A673 (cell line): ENCODE measurements around the gene PTK7. TPM values are rescaled to one million over a fixed set of nuclear protein-coding genes. Genes with fewer than 3 reads are reported as not detected.

ENCODE experiments used
- BruUV-seq: library from RNA; stranded (reverse); fragments of 400-500 nt; replicated peaks from 2 replicates; lab custom pipeline; 2021; lab: Mats Ljungman, UMichigan
- CTCF ChIA-PET: fragments of 300-600 bp; sonication (Branson Sonifier 250); formaldehyde crosslinking; loops from one replicate; lab custom pipeline; 2022; ENCODE audit warnings: antibody characterized with exemption; lab: Charles Lee
- POLR2A ChIA-PET: fragments of 300-600 bp; sonication (Branson Sonifier 250); formaldehyde crosslinking; loops from one replicate; lab custom pipeline; 2022; ENCODE audit warnings: antibody characterized with exemption; ENCODE audit not compliant: low non-redundant PET; lab: Charles Lee
- DNase-seq: peaks from one replicate; pipeline ENCODE4 v3.0.0-alpha.2; 2015; ENCODE audit warnings: low spot score
- H3K27ac ChIP-seq: fragments of 200-600 bp; sonication (generic); 2 replicates; pipeline ENCODE4 v1.5.1; 2016; ENCODE audit warnings: mixed run types, low read depth, mild to moderate bottlenecking, mixed read lengths, antibody characterized with exemption, low read length; ENCODE audit not compliant: poor library complexity, severe bottlenecking
- H3K27me3 ChIP-seq: fragments of 200-600 bp; sonication (generic); replicated peaks from 2 replicates; pipeline ENCODE4 v1.6.1; 2017; ENCODE audit warnings: mixed run types, low read depth, mild to moderate bottlenecking, mixed read lengths, antibody characterized with exemption, low read length; ENCODE audit not compliant: insufficient read depth, poor library complexity
- H3K36me3 ChIP-seq: fragments of 200-600 bp; sonication (generic); 2 replicates; pipeline ENCODE4 v1.6.1; 2016; ENCODE audit warnings: mixed run types, mild to moderate bottlenecking, mixed read lengths, antibody characterized with exemption, low read length; ENCODE audit not compliant: insufficient read depth, poor library complexity, severe bottlenecking
- H3K4me1 ChIP-seq: fragments of 200-600 bp; sonication (generic); 2 replicates; pipeline ENCODE4 v1.6.1; 2017; ENCODE audit warnings: mixed run types, mild to moderate bottlenecking, mixed read lengths, antibody characterized with exemption, low read length; ENCODE audit not compliant: insufficient read depth, poor library complexity, severe bottlenecking
- H3K4me3 ChIP-seq: fragments of 200-600 bp; sonication (generic); 2 replicates; pipeline ENCODE4 v1.5.1; 2016; ENCODE audit warnings: low read depth, mixed run types, mild to moderate bottlenecking, mixed read lengths, low read length; ENCODE audit not compliant: poor library complexity, severe bottlenecking
- H3K9me3 ChIP-seq: fragments of 200-600 bp; sonication (generic); 2 replicates; pipeline ENCODE4 v1.6.1; 2016; ENCODE audit warnings: mixed run types, low read depth, mild to moderate bottlenecking, mixed read lengths, antibody characterized with exemption, low read length; ENCODE audit not compliant: poor library complexity, severe bottlenecking
- CTCF ChIP-seq: fragments of 300-800, 200-600 bp; sonication (generic); conservative IDR thresholded peaks from 2 replicates; pipeline ENCODE4 v1.5.1; 2017; ENCODE audit warnings: low read depth, mild to moderate bottlenecking, antibody characterized with exemption, low read length, moderate library complexity, mixed read lengths
- EZH2 ChIP-seq: fragments of 200-600 bp; sonication (generic); IDR thresholded peaks from 2 replicates; pipeline ENCODE4 v1.6.1; 2017; ENCODE audit warnings: borderline replicate concordance, low read depth, mild to moderate bottlenecking, mixed read lengths, antibody characterized with exemption, low read length; ENCODE audit not compliant: poor library complexity, severe bottlenecking
- intact Hi-C: fragments of 100-400 bp; cut with micrococcal nuclease; formaldehyde crosslinking; loops from one replicate; pipeline ENCODE4 v1.10.0; 2022; ENCODE audit not compliant: unreplicated experiment
- total RNA-seq: library from RNA; stranded (reverse); gene quantifications from 2 replicates; pipeline ENCODE4 v1.2.3, GENCODE V29; 2021

PTK7 gene
- total RNA-seq, 1 experiment from 2014 or later = 84.5 TPM

GRCh38 chr6:43070028-43070632, 6.0 kb upstream of the PTK7 start:
- ChIA-PET CTCF (no interaction called here), POLR2A (no interaction called here)
- Histone ChIP-seq H3K36me3 (no peaks in the 10 kb centered on the region), H3K4me3 (no peak overlapping the region), H3K9me3 (no peaks in the 10 kb centered on the region), H3K4me1 (peaks cover 2% of the 10 kb centered on the region), H3K27ac (no peak overlapping the region), H3K27me3 (no peaks in the 10 kb centered on the region)
- no TSS peak for BruUV-seq
- TF ChIP-seq CTCF = peak; percentile 75
- no peak for TF ChIP-seq EZH2
- peak; percentile 77 for DNase-seq
- intact Hi-C loops = loop anchor here (1.0 kb wide), 1 partner anchor 73 kb away; no protein-coding TSS in a partner anchor

- CTCF ChIA-PET = interaction anchor here (1.3 kb wide), 1 partner anchor 69 kb away, joined by 6 read pairs; no protein-coding TSS in a partner anchor
- Histone ChIP-seq H3K4me3 (peak overlapping the region; percentile 98), H3K4me1 (peaks cover 27% of the 10 kb centered on the region), H3K9me3 (no peaks in the 10 kb centered on the region), H3K27me3 (no peaks in the 10 kb centered on the region), H3K27ac (peak overlapping the region; percentile 66), H3K36me3 (no peaks in the 10 kb centered on the region)
- TF ChIP-seq EZH2 = no peak
- no peak for TF ChIP-seq CTCF
- no TSS peak for BruUV-seq
- POLR2A ChIA-PET = no interaction called here
- peak; percentile 54 for DNase-seq
- intact Hi-C loops = no loop called here
Measured at GRCh38 chr6:43074847-43075669, 1.1 kb upstream of the PTK7 start.

- H3K4me3 ChIP-seq = peak overlapping the region; percentile 98
- H3K36me3 ChIP-seq = no peaks in the 10 kb centered on the region
- H3K4me1 ChIP-seq = peaks cover 27% of the 10 kb centered on the region
- H3K9me3 ChIP-seq = no peaks in the 10 kb centered on the region
- CTCF ChIA-PET = interaction anchor here (1.3 kb wide), 2 partner anchors 63 to 67 kb away, joined by 6 to 8 read pairs; partner anchors contain the start of genes KLHDC3 and MEA1
- BruUV-seq = no TSS peak
- no peak for TF ChIP-seq CTCF
- no peak for TF ChIP-seq EZH2
- no peaks in the 10 kb centered on the region for H3K27me3 ChIP-seq
- H3K27ac ChIP-seq = peak overlapping the region; percentile 91
- POLR2A ChIA-PET = no interaction called here
- DNase-seq = peak; percentile 49
- intact Hi-C loops = no loop called here
Measured at GRCh38 chr6:43076464-43077332, 584 bp downstream of the PTK7 start.
